ENCODE data around the gene ZFYVE28. TPM values are rescaled to one million over a fixed set of nuclear protein-coding genes. Genes with fewer than 3 reads are reported as not detected.

ZFYVE28 gene
- total RNA-seq, 1 experiment from 2014 or later = 19.2 TPM

GRCh38 chr4:2291705-2292645, 126.5 kb downstream of the ZFYVE28 start:
- H3K9ac ChIP-seq (ENCODE audit: low read length) = no peak overlapping the region
- H3K4me3 ChIP-seq (replicated peaks in 1 of 2; ENCODE audit: low read depth in 1 of 2, low read length in 2 of 2) = no peak overlapping the region
- POLR2A ChIA-PET = no interaction called here
- H3K79me2 ChIP-seq (ENCODE audit: insufficient read depth, low read length) = no peaks in the 10 kb centered on the region
- CTCF ChIA-PET = no interaction called here
- no peaks in the 10 kb centered on the region for H3K4me1 ChIP-seq (ENCODE audit: control insufficient read depth in 1 of 2, insufficient read depth in 2 of 2, low read length in 2 of 2)
- TF ChIP-seq, protein P1, sequence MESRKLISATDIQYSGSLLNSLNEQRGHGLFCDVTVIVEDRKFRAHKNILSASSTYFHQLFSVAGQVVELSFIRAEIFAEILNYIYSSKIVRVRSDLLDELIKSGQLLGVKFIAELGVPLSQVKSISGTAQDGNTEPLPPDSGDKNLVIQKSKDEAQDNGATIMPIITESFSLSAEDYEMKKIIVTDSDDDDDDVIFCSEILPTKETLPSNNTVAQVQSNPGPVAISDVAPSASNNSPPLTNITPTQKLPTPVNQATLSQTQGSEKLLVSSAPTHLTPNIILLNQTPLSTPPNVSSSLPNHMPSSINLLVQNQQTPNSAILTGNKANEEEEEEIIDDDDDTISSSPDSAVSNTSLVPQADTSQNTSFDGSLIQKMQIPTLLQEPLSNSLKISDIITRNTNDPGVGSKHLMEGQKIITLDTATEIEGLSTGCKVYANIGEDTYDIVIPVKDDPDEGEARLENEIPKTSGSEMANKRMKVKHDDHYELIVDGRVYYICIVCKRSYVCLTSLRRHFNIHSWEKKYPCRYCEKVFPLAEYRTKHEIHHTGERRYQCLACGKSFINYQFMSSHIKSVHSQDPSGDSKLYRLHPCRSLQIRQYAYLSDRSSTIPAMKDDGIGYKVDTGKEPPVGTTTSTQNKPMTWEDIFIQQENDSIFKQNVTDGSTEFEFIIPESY (IDR thresholded peaks at IDR 0.05; ENCODE audit: extremely low read depth, insufficient replicate concordance, low read length) = no peak
- TF ChIP-seq POLR2A (IDR thresholded peaks at IDR 0.05; ENCODE audit: borderline replicate concordance, extremely low read depth, insufficient read depth, insufficient read length) (no peak), FOSL1 (IDR thresholded peaks at IDR 0.05; ENCODE audit: low read depth) (no peak), ZFX (IDR thresholded peaks at IDR 0.05) (no peak), RAD21 (IDR thresholded peaks at IDR 0.05; ENCODE audit: low read depth) (no peak), YY1 (IDR thresholded peaks at IDR 0.05; ENCODE audit: extremely low read depth, insufficient replicate concordance, low read depth, low read length) (no peak), POLR2AphosphoS5 (IDR thresholded peaks at IDR 0.05; ENCODE audit: low read depth, low read length) (no peak), EGR1 (IDR thresholded peaks at IDR 0.05; ENCODE audit: low read depth) (no peak), SIN3A (IDR thresholded peaks at IDR 0.05; ENCODE audit: low read depth) (no peak)
- H3K9me3 ChIP-seq (ENCODE audit: control insufficient read depth in 1 of 2, insufficient read depth in 1 of 2, low read depth in 1 of 2, low read length in 2 of 2) = no peaks in the 10 kb centered on the region
- no peaks in the 10 kb centered on the region for H3K36me3 ChIP-seq (ENCODE audit: control insufficient read depth in 1 of 2, insufficient read depth in 2 of 2, low read length in 2 of 2)
- DNase-seq (ENCODE audit: low read depth, low spot score) = no peak
- RAD21 ChIA-PET (ENCODE audit: low non-redundant PET in 1 of 2, low total read pairs in 2 of 2, uncharacterized antibody in 2 of 2, unreplicated experiment in 2 of 2) = interaction anchor here in 1 of 2 experiments (1.0 kb wide), 1 partner anchor 121 kb away, joined by 3 read pairs; no protein-coding TSS in a partner anchor
- BruUV-seq (replicated peaks) = no TSS peak
- no peaks in the 10 kb centered on the region for H4K20me1 ChIP-seq (ENCODE audit: insufficient read depth)
- H2AFZ ChIP-seq (ENCODE audit: low read depth, low read length, poor library complexity, severe bottlenecking) = no peak overlapping the region
- H3K4me2 ChIP-seq (ENCODE audit: low read length) = no peak overlapping the region
- H3K9me2 ChIP-seq (ENCODE audit: insufficient read depth) = no peaks in the 10 kb centered on the region
- H3K27ac ChIP-seq (ENCODE audit: low read depth, low read length) = no peak overlapping the region
- ATAC-seq = no peak
- intact Hi-C loops (cut with micrococcal nuclease) = no loop called here
- H3K27me3 ChIP-seq (ENCODE audit: insufficient read depth, low read length) = no peaks in the 10 kb centered on the region

Data from HCT116 (cell line).